ENCODE results near the gene SFMBT2.

SFMBT2 gene

GRCh38 chr10:7134448-7134847 is 276.4 kb downstream of the SFMBT2 start:
- no peak for DNase-seq (ENCODE audit: low spot score)

- no peak for DNase-seq (ENCODE audit: low spot score)
These were observed 276.9 kb downstream of the SFMBT2 start for GRCh38 chr10:7133958-7134357.

GRCh38 chr10:7133278-7133677 is 277.6 kb downstream of the SFMBT2 start:
- DNase-seq (ENCODE audit: low spot score) = no peak

- DNase-seq (ENCODE audit: low spot score) = no peak
These were observed 280.5 kb downstream of the SFMBT2 start for GRCh38 chr10:7130191-7130911.

GRCh38 chr10:7123774-7124173 is 287.1 kb downstream of the SFMBT2 start:
- no peak for DNase-seq (ENCODE audit: low spot score)

- no peak for DNase-seq (ENCODE audit: low spot score)
These were observed 288.3 kb downstream of the SFMBT2 start for GRCh38 chr10:7122561-7122960.

GRCh38 chr10:7121154-7121797 is 289.6 kb downstream of the SFMBT2 start:
- peak; percentile 38 for DNase-seq (ENCODE audit: low spot score)

GRCh38 chr10:7119325-7120015 is 291.4 kb downstream of the SFMBT2 start:
- no peak for DNase-seq (ENCODE audit: low spot score)

- DNase-seq (ENCODE audit: low spot score) = no peak
These were observed 292.8 kb downstream of the SFMBT2 start for GRCh38 chr10:7117806-7118674.

- no peak for DNase-seq (ENCODE audit: low spot score)
These were observed 293.5 kb downstream of the SFMBT2 start for GRCh38 chr10:7117177-7117799.

- peak; percentile 28 for DNase-seq (ENCODE audit: low spot score)
These were observed 299.3 kb downstream of the SFMBT2 start for GRCh38 chr10:7111561-7111960.

- no peak for DNase-seq (ENCODE audit: low spot score)
These were observed 299.7 kb downstream of the SFMBT2 start for GRCh38 chr10:7111089-7111488.
